ENCODE results near the gene LATS2. TPM values are rescaled to one million over a fixed set of nuclear protein-coding genes. Genes with fewer than 3 reads are reported as not detected.

The LATS2 gene
- total RNA-seq, 1 donor = 24.2 TPM

DNA sequence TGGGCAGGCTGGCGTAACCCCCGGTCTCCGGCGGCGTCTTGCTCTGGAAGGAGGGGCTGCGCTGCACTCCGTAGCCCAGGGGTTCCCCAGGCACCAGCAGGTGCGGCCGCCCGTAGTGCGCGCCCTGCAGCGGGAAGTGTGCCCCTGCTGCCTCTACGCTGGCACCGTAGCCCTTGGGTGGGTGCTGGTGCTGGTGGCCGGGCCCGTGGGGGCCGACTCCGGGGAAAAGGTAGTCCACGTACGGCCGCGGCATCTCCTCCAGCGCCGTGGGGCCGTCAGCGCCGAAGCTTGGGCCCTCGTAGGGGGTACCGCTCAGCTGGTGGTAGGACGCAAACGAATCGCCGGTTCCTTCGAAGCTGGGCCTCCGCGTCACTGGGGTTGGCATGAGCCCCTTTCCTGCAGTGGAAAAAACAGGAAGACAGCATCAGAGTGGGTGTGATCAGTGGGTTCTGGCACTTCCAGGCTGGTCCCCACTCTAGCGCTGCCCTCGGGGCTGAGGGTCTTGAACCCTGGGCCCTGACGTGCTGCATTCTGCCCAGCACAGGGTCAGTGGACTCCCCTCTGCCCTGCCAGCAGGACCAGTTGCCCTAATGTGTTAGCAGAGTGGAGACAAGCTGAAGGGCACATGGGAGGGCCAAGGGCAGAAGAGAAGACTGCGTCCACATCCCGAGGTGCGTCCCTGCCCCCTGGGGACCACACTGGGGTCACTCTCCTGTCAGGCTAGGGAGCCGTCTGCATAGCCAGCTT lies 72.3 kb downstream of the LATS2 start:
- Histone ChIP-seq H3K27me3 (ENCODE audit: insufficient read depth, low read length) (no peaks in the 10 kb centered on the region), H3K79me2 (ENCODE audit: insufficient read depth, low read length) (peaks cover 88% of the 10 kb centered on the region), H3K4me3 (ENCODE audit: insufficient read depth, low read length) (no peak overlapping the region), H2AFZ (ENCODE audit: low read length) (no peak overlapping the region), H3K4me2 (ENCODE audit: insufficient read depth, low read length) (no peak overlapping the region), H3K4me1 (ENCODE audit: insufficient read depth, low read length) (peaks cover 13% of the 10 kb centered on the region), H3K9me3 (ENCODE audit: low read depth, low read length) (no peaks in the 10 kb centered on the region), H3K36me3 (ENCODE audit: insufficient read depth, low read length) (peaks cover 58% of the 10 kb centered on the region), H3K27ac (ENCODE audit: low read depth, low read length) (no peak overlapping the region), H4K20me1 (ENCODE audit: insufficient read depth, low read length) (peaks cover 31% of the 10 kb centered on the region)
- DNase-seq (ENCODE audit: insufficient read length, low spot score, missing footprints) = peak; percentile 72
- TF ChIP-seq, protein P1, sequence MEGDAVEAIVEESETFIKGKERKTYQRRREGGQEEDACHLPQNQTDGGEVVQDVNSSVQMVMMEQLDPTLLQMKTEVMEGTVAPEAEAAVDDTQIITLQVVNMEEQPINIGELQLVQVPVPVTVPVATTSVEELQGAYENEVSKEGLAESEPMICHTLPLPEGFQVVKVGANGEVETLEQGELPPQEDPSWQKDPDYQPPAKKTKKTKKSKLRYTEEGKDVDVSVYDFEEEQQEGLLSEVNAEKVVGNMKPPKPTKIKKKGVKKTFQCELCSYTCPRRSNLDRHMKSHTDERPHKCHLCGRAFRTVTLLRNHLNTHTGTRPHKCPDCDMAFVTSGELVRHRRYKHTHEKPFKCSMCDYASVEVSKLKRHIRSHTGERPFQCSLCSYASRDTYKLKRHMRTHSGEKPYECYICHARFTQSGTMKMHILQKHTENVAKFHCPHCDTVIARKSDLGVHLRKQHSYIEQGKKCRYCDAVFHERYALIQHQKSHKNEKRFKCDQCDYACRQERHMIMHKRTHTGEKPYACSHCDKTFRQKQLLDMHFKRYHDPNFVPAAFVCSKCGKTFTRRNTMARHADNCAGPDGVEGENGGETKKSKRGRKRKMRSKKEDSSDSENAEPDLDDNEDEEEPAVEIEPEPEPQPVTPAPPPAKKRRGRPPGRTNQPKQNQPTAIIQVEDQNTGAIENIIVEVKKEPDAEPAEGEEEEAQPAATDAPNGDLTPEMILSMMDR (IDR thresholded peaks at IDR 0.05; ENCODE audit: extremely low read depth, low read depth, low read length) = no peak

- Histone ChIP-seq H3K9me3 (ENCODE audit: low read depth, low read length) (no peaks in the 10 kb centered on the region), H2AFZ (ENCODE audit: low read length) (no peak overlapping the region), H3K27me3 (ENCODE audit: insufficient read depth, low read length) (no peaks in the 10 kb centered on the region), H3K79me2 (ENCODE audit: insufficient read depth, low read length) (peaks cover 86% of the 10 kb centered on the region), H3K27ac (ENCODE audit: low read depth, low read length) (no peak overlapping the region), H4K20me1 (ENCODE audit: insufficient read depth, low read length) (peaks cover 25% of the 10 kb centered on the region), H3K4me3 (ENCODE audit: insufficient read depth, low read length) (no peak overlapping the region), H3K36me3 (ENCODE audit: insufficient read depth, low read length) (peaks cover 61% of the 10 kb centered on the region), H3K4me1 (ENCODE audit: insufficient read depth, low read length) (peaks cover 5% of the 10 kb centered on the region), H3K4me2 (ENCODE audit: insufficient read depth, low read length) (no peak overlapping the region)
- DNase-seq (ENCODE audit: insufficient read length, low spot score, missing footprints) = no peak
- TF ChIP-seq, protein P1 (IDR thresholded peaks at IDR 0.05; ENCODE audit: extremely low read depth, low read depth, low read length) = no peak
Observed at GRCh38 chr13:20988033-20988908, 73.1 kb downstream of the LATS2 start.

- no peaks in the 10 kb centered on the region for H3K27me3 ChIP-seq (ENCODE audit: insufficient read depth, low read length)
- peaks cover 84% of the 10 kb centered on the region for H3K79me2 ChIP-seq (ENCODE audit: insufficient read depth, low read length)
- no peak overlapping the region for H3K4me3 ChIP-seq (ENCODE audit: insufficient read depth, low read length)
- H3K4me1 ChIP-seq (ENCODE audit: insufficient read depth, low read length) = no peaks in the 10 kb centered on the region
- H3K4me2 ChIP-seq (ENCODE audit: insufficient read depth, low read length) = no peak overlapping the region
- peaks cover 67% of the 10 kb centered on the region for H3K36me3 ChIP-seq (ENCODE audit: insufficient read depth, low read length)
- no peak for DNase-seq (ENCODE audit: insufficient read length, low spot score, missing footprints)
- H3K9me3 ChIP-seq (ENCODE audit: low read depth, low read length) = no peaks in the 10 kb centered on the region
- TF ChIP-seq, protein P1 (IDR thresholded peaks at IDR 0.05; ENCODE audit: extremely low read depth, low read depth, low read length) = no peak
- H4K20me1 ChIP-seq (ENCODE audit: insufficient read depth, low read length) = peaks cover 24% of the 10 kb centered on the region
- H3K27ac ChIP-seq (ENCODE audit: low read depth, low read length) = no peak overlapping the region
- H2AFZ ChIP-seq (ENCODE audit: low read length) = no peak overlapping the region
Observed at GRCh38 chr13:20987599-20987998, 73.8 kb downstream of the LATS2 start.

DNA sequence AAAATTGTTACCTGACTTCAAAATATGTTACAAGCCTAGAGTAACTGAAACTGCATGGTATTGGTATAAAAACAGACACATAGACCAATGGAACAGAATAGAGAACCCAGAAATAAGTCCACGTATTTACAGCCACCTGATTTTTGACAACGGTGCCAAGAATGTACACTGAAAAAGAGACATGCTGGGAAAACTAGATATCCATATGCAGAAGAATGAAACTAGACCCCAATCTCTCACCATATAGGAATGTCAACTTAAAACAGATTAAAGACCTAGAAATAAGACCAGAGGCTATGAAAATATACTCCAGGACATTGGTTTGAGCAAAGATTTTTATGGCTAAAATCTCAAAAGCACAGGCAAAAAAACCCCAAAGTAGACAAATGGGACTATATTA lies 76.5 kb downstream of the LATS2 start:
- Histone ChIP-seq H3K36me3 (ENCODE audit: insufficient read depth, low read length) (peaks cover 73% of the 10 kb centered on the region), H2AFZ (ENCODE audit: low read length) (no peak overlapping the region), H3K27me3 (ENCODE audit: insufficient read depth, low read length) (no peaks in the 10 kb centered on the region), H3K79me2 (ENCODE audit: insufficient read depth, low read length) (peaks cover 79% of the 10 kb centered on the region), H3K27ac (ENCODE audit: low read depth, low read length) (no peak overlapping the region), H3K4me1 (ENCODE audit: insufficient read depth, low read length) (no peaks in the 10 kb centered on the region), H3K9me3 (ENCODE audit: low read depth, low read length) (no peaks in the 10 kb centered on the region), H3K4me2 (ENCODE audit: insufficient read depth, low read length) (no peak overlapping the region), H4K20me1 (ENCODE audit: insufficient read depth, low read length) (peaks cover 34% of the 10 kb centered on the region), H3K4me3 (ENCODE audit: insufficient read depth, low read length) (no peak overlapping the region)
- DNase-seq (ENCODE audit: insufficient read length, low spot score, missing footprints) = no peak
- TF ChIP-seq, protein P1 (IDR thresholded peaks at IDR 0.05; ENCODE audit: extremely low read depth, low read depth, low read length) = no peak
